ENCODE measurements around the gene RBMS2.

RBMS2 gene

DNA sequence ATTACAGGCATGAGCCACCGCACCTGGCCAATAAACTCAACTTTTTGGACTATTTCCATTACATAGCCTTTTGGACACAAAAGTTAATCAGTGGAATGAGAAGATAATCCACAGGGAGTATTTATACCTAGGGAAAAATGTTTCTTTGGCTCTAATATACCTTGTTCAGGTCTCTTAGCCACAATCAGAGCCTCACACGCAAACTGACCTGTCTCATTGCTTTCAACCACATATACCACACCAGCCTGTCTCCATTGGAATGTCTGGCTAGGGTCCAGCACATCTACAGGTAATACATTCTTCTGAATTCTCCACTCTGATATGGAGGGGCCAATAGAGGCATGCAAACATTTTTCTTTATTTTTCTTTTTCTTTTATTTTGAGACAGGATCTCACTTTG is 3.8 kb upstream of the RBMS2 start:
- no peak for TF ChIP-seq MYC (IDR thresholded peaks at IDR 0.05; ENCODE audit: low read depth, low read length)
- TF ChIP-seq, protein P1, sequence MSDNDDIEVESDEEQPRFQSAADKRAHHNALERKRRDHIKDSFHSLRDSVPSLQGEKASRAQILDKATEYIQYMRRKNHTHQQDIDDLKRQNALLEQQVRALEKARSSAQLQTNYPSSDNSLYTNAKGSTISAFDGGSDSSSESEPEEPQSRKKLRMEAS (IDR thresholded peaks at IDR 0.05; ENCODE audit: low read depth, low read length) = no peak
- no peak for TF ChIP-seq POLR2A (IDR thresholded peaks at IDR 0.05; ENCODE audit: extremely low read depth, insufficient read length)
- TF ChIP-seq, protein P2, sequence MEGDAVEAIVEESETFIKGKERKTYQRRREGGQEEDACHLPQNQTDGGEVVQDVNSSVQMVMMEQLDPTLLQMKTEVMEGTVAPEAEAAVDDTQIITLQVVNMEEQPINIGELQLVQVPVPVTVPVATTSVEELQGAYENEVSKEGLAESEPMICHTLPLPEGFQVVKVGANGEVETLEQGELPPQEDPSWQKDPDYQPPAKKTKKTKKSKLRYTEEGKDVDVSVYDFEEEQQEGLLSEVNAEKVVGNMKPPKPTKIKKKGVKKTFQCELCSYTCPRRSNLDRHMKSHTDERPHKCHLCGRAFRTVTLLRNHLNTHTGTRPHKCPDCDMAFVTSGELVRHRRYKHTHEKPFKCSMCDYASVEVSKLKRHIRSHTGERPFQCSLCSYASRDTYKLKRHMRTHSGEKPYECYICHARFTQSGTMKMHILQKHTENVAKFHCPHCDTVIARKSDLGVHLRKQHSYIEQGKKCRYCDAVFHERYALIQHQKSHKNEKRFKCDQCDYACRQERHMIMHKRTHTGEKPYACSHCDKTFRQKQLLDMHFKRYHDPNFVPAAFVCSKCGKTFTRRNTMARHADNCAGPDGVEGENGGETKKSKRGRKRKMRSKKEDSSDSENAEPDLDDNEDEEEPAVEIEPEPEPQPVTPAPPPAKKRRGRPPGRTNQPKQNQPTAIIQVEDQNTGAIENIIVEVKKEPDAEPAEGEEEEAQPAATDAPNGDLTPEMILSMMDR (IDR thresholded peaks at IDR 0.05; ENCODE audit: low read depth, low read length) = no peak
- no peak for DNase-seq (ENCODE audit: low read depth)

DNA sequence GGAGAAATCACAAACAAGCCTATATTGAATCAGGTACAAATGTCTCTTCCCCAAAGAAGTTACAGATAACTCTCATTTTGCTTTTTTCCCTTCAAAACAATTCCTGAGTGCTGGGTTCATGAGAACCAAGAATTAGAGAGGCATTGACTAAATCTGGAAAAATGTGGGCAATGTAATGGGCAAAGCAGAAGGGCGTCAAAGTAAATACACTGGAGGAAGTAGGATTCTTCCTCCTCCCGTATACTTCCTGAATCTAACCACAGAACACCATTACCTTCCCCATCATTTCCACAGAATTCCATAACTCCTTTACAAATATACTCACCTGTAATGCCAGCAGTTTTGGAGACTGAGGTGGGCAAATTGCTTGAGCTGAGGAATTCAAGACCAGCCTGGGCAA is 3.0 kb upstream of the RBMS2 start:
- TF ChIP-seq, protein P1 (IDR thresholded peaks at IDR 0.05; ENCODE audit: low read depth, low read length) = no peak
- no peak for TF ChIP-seq MYC (IDR thresholded peaks at IDR 0.05; ENCODE audit: low read depth, low read length)
- TF ChIP-seq, protein P2 (IDR thresholded peaks at IDR 0.05; ENCODE audit: low read depth, low read length) = no peak
- no peak for TF ChIP-seq POLR2A (IDR thresholded peaks at IDR 0.05; ENCODE audit: extremely low read depth, insufficient read length)
- no peak for DNase-seq (ENCODE audit: low read depth)
- H3K4me3 ChIP-seq (ENCODE audit: low read depth, low read length) = no peak overlapping the region

More for the DNA sequence above, 3.8 kb upstream of the RBMS2 start:
- no peak overlapping the region for H3K4me3 ChIP-seq (ENCODE audit: low read depth, low read length)

DNA sequence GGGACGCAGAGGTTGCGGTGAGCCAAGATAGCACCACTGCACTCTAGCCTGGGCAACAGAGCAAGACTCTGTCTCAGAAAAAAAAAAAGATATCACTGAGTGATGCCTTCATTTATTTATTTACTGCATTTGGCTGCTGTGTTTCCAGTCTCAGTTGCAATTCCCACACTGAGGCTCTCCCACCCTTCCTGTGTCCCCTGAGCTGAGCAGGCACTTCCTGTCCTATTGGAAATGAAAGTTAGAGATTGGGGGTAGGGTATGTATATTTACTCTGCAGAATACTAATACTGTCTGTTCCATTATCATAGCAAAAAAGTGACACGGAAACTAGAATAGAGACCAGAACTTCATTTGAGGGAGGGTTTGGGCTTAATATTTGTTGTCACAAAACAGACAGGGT is 1.6 kb upstream of the RBMS2 start:
- no peak overlapping the region for H3K4me3 ChIP-seq (ENCODE audit: low read depth, low read length)
- TF ChIP-seq, protein P1 (IDR thresholded peaks at IDR 0.05; ENCODE audit: low read depth, low read length) = no peak
- TF ChIP-seq, protein P2 (IDR thresholded peaks at IDR 0.05; ENCODE audit: low read depth, low read length) = no peak
- TF ChIP-seq POLR2A (IDR thresholded peaks at IDR 0.05; ENCODE audit: extremely low read depth, insufficient read length) (no peak), MYC (IDR thresholded peaks at IDR 0.05; ENCODE audit: low read depth, low read length) (no peak)

DNA sequence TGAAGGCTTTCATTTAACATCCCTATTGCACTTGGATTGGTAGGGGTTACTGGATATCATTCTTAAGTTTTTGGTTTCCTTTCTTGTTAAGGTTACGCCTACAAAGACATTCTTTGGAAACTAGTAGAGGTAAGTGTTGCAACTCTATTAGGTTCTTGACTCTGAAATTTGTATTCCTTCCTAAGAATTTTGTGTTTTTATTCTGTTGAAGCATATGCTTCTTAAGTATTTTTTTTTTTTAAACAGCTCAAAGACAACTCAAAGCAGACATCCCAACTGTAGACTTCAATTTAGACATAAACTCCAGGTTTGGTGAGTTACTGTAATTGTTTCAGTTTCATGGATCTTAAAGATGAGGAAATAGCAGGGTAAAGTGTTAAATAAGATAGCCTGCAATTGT is 1.1 kb upstream of the RBMS2 start:
- TF ChIP-seq, protein P2 (IDR thresholded peaks at IDR 0.05; ENCODE audit: low read depth, low read length) = no peak
- TF ChIP-seq MYC (IDR thresholded peaks at IDR 0.05; ENCODE audit: low read depth, low read length) (no peak), POLR2A (IDR thresholded peaks at IDR 0.05; ENCODE audit: extremely low read depth, insufficient read length) (no peak)
- TF ChIP-seq, protein P1 (IDR thresholded peaks at IDR 0.05; ENCODE audit: low read depth, low read length) = no peak
- no peak overlapping the region for H3K4me3 ChIP-seq (ENCODE audit: low read depth, low read length)
- no peak for DNase-seq (ENCODE audit: low read depth)

More for the DNA sequence above, 1.6 kb upstream of the RBMS2 start:
- DNase-seq (ENCODE audit: low read depth) = no peak

DNA sequence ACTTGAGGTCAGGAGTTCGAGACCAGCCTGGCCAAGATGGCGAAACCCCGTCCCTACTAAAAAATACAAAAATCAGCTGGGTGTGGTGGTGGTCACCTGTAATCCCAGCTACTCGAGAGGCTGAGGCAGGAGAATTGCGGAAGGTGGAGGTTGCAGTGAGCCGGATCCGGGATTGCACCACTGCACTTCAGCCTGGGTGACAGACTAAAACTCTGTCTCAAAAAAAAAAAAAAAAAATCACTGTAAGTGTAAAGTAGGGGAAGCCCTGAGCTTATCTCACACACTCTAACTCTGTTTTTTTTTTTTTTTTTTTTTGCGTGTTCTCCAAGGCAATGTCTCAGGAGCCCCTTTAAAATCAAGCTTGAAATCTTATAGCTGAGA is 421 bp upstream of the RBMS2 start:
- no peak for DNase-seq (ENCODE audit: low read depth)
- peak overlapping the region; percentile 54 for H3K4me3 ChIP-seq (ENCODE audit: low read depth, low read length)
- TF ChIP-seq POLR2A (IDR thresholded peaks at IDR 0.05; ENCODE audit: extremely low read depth, insufficient read length) (no peak), MYC (IDR thresholded peaks at IDR 0.05; ENCODE audit: low read depth, low read length) (no peak)

DNA sequence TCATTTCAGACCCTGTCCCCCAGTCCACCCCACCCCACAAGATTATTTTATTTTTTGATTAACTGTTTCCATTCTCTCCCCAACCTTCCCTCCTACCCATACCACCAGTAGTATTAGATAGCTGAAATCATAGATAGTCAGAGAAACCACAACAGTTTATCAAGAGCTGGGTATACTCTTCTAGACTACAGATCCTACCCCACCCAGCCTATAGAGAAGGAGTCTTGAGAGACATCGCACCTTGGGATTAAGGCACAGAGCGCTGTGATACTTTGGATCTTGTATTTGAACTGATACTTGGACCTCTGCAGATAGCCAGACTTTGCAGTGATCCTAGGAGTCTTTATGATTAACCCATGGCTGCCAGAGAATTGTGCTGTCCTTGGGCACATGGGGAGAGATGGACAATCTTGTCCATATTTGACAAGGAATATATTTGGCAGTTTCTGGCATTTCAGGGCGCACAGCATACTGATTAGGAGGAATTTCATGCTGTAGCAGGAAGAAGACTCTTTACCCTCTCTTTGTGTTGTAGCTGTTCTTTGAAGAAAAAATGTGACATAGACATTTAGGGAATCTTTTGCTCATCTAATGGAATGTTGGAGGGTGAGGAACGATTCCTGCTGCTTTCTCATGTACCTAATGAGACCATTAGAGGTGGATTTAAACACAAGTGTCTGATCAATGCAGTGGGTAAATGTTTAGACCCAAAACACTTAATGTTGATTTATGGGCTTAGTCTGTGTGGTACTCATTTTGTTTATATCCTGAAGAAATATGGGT is 982 bp downstream of the RBMS2 start:
- peak overlapping the region; percentile 54 for H3K4me3 ChIP-seq (ENCODE audit: low read depth, low read length)
- DNase-seq (ENCODE audit: low read depth) = no peak
- TF ChIP-seq, protein P1 (IDR thresholded peaks at IDR 0.05; ENCODE audit: low read depth, low read length) = no peak
